IMR-90 (cell line): ENCODE measurements around the gene GALNT12. TPM values are rescaled to one million over a fixed set of nuclear protein-coding genes. Genes with fewer than 3 reads are reported as not detected.

Source experiments
- ATAC-seq: fragments of 200-7000 bp; cut with Tn5 transposase; 2 replicates; pipeline ENCODE4 v1.9.1; 2020; ENCODE audit warnings: low read depth, mild to moderate bottlenecking, moderate library complexity
- BruUV-seq: library from RNA; stranded (reverse); fragments of 400-500 nt; replicated peaks from 2 replicates; lab custom pipeline; 2021; lab: Mats Ljungman, UMichigan
- CTCF ChIA-PET: fragments of 300-600 bp; formaldehyde crosslinking; extraction: SDS; loops from one replicate; lab custom pipeline; 2021; ENCODE audit warnings: antibody characterized with exemption; lab: Yijun Ruan, JAX
- POLR2A ChIA-PET: fragments of 300-600 bp; sonication (Branson Sonifier 250); formaldehyde crosslinking; loops from one replicate; lab custom pipeline; 2022; ENCODE audit warnings: antibody characterized with exemption; ENCODE audit not compliant: unreplicated experiment; lab: Charles Lee
- DNase-seq: peaks from one replicate; pipeline ENCODE4 v3.0.0; 2013
- H2AFZ ChIP-seq: replicated peaks from 2 replicates; pipeline ENCODE3; 2013; ENCODE audit warnings: low read length, mild to moderate bottlenecking; ENCODE audit not compliant: poor library complexity
- H2AK5ac ChIP-seq: 2 replicates; pipeline ENCODE4 v1.6.1; 2013; ENCODE audit warnings: low read depth, low read length, inconsistent platforms
- H2AK9ac ChIP-seq: replicated peaks from 2 replicates; pipeline ENCODE3; 2013; ENCODE audit warnings: mild to moderate bottlenecking, low read depth, low read length, moderate library complexity; ENCODE audit not compliant: poor library complexity
- H2BK120ac ChIP-seq: 2 replicates; pipeline ENCODE4 v1.6.1; 2013; ENCODE audit warnings: low read depth, low read length, inconsistent platforms
- H2BK15ac ChIP-seq: 3 replicates; pipeline ENCODE4 v1.6.1; 2013; ENCODE audit warnings: low read depth, low read length, inconsistent platforms
- H2BK20ac ChIP-seq: 2 replicates; pipeline ENCODE4 v1.6.1; 2013; ENCODE audit warnings: low read depth, mild to moderate bottlenecking, inconsistent platforms, low read length, moderate library complexity
- H2BK5ac ChIP-seq: 2 replicates; pipeline ENCODE4 v1.6.1; 2013; ENCODE audit warnings: mild to moderate bottlenecking, low read depth, low read length, inconsistent platforms; ENCODE audit not compliant: poor library complexity, severe bottlenecking
- H3K14ac ChIP-seq: replicated peaks from 2 replicates; pipeline ENCODE4 v1.6.1; 2013; ENCODE audit warnings: low read depth, low read length, inconsistent platforms
- H3K18ac ChIP-seq: 2 replicates; pipeline ENCODE4 v1.6.1; 2013; ENCODE audit warnings: low read depth, low read length, control low read depth
- H3K23ac ChIP-seq: 2 replicates; pipeline ENCODE4 v1.6.1; 2013; ENCODE audit warnings: low read depth, low read length, inconsistent platforms
- H3K27ac ChIP-seq: 2 replicates; pipeline ENCODE4 v1.5.1; 2013; ENCODE audit warnings: mild to moderate bottlenecking, control low read depth, low read length; ENCODE audit not compliant: insufficient read depth
- H3K27me3 ChIP-seq: 2 replicates; pipeline ENCODE4 v1.6.1; 2013; ENCODE audit warnings: low read length; ENCODE audit not compliant: control insufficient read depth, insufficient read depth
- H3K36me3 ChIP-seq: 2 replicates; pipeline ENCODE4 v1.6.1; 2013; ENCODE audit warnings: low read length, mixed read lengths; ENCODE audit not compliant: control insufficient read depth, insufficient read depth
- H3K4ac ChIP-seq: 2 replicates; pipeline ENCODE4 v1.6.1; 2013; ENCODE audit warnings: low read depth, low read length, inconsistent platforms
- H3K4me1 ChIP-seq: 2 replicates; pipeline ENCODE4 v1.6.1; 2013; ENCODE audit warnings: low read length, mixed read lengths; ENCODE audit not compliant: control insufficient read depth, insufficient read depth
- H3K4me2 ChIP-seq: 2 replicates; pipeline ENCODE4 v1.6.1; 2013; ENCODE audit warnings: low read depth, mild to moderate bottlenecking, control low read depth, low read length, moderate library complexity
- H3K4me3 ChIP-seq: 2 replicates; pipeline ENCODE4 v1.5.1; 2013; ENCODE audit warnings: low read depth, mild to moderate bottlenecking, control low read depth, low read length, moderate library complexity; ENCODE audit not compliant: insufficient read depth
- H3K56ac ChIP-seq: 2 replicates; pipeline ENCODE4 v1.6.1; 2013; ENCODE audit warnings: low read length, inconsistent platforms; ENCODE audit not compliant: insufficient read depth; ENCODE audit errors: extremely low read depth
- H3K79me1 ChIP-seq, 2 experiments: 2 replicates each; pipeline ENCODE4 v1.6.1; 2013; ENCODE audit warnings: low read length in 2 of 2, inconsistent platforms in 1 of 2, low read depth in 1 of 2
- H3K9ac ChIP-seq: 2 replicates; pipeline ENCODE4 v1.6.1; 2013; ENCODE audit warnings: low read depth, low read length, control low read depth
- H3K9me1 ChIP-seq: 2 replicates; pipeline ENCODE4 v1.6.1; 2013; ENCODE audit warnings: low read length, inconsistent platforms; ENCODE audit not compliant: insufficient read depth
- H3K9me3 ChIP-seq: 2 replicates; pipeline ENCODE4 v1.6.1; 2013; ENCODE audit warnings: low read length; ENCODE audit not compliant: control insufficient read depth, insufficient read depth
- H4K20me1 ChIP-seq: 2 replicates; pipeline ENCODE4 v1.6.1; 2013; ENCODE audit warnings: low read length, inconsistent platforms; ENCODE audit not compliant: insufficient read depth
- H4K5ac ChIP-seq: 2 replicates; pipeline ENCODE4 v1.6.1; 2013; ENCODE audit warnings: mild to moderate bottlenecking, low read depth, low read length, control low read depth
- H4K8ac ChIP-seq, 2 experiments: 2 replicates each; pipeline ENCODE4 v1.6.1; 2013; ENCODE audit warnings: low read depth in 2 of 2, low read length in 2 of 2, control low read depth in 1 of 2, inconsistent platforms in 1 of 2
- H4K91ac ChIP-seq: 2 replicates; pipeline ENCODE4 v1.6.1; 2013; ENCODE audit warnings: low read depth, low read length, inconsistent platforms; ENCODE audit not compliant: insufficient read depth
- FOS ChIP-seq: fragments of 150-350 bp; IDR thresholded peaks from 2 replicates; pipeline ENCODE4 v1.6.1; 2016; ENCODE audit warnings: low read depth, low read length
- POLR2A ChIP-seq: IDR thresholded peaks from 2 replicates; pipeline ENCODE4 v1.6.1; 2012; ENCODE audit warnings: mild to moderate bottlenecking, low read depth, low read length
- RCOR1 ChIP-seq: IDR thresholded peaks from 2 replicates; pipeline ENCODE4 v1.6.1; 2012; ENCODE audit warnings: mild to moderate bottlenecking, low read length, improper control_type of control experiment; ENCODE audit not compliant: insufficient replicate concordance
- WGBS, 2 experiments: methylation state at CpG; one replicate each; pipeline versions ENCODE4 v1.1.5 to v1.1.7; 2013; ENCODE audit warnings: missing lambda C conversion rate in 2 of 2; ENCODE audit not compliant: insufficient read length in 1 of 2; ENCODE audit errors: extremely low coverage in 2 of 2; 5-methylcytosine and 5-hydroxymethylcytosine counted together
- dilution Hi-C: fragments of 300-500 bp; cut with HindIII; formaldehyde crosslinking; loops from one replicate; pipeline ENCODE4 v1.14.3; 2018; ENCODE audit warnings: low sequenced_read_pairs; ENCODE audit not compliant: unreplicated experiment
- in situ Hi-C: fragments of 300-500 bp; cut with MboI; formaldehyde crosslinking; loops from 3 replicates; pipeline ENCODE4 v1.14.3; 2019; ENCODE audit warnings: low sequenced_read_pairs, inconsistent platforms, mixed read lengths
- intact Hi-C: fragments of 100-400 bp; cut with micrococcal nuclease; formaldehyde crosslinking; loops from 2 replicates; pipeline ENCODE4 v1.10.0; 2022
- polyA plus RNA-seq, 3 experiments: library from polyadenylated mRNA; depleted of rRNA; stranded (reverse); fragments of >200 nt; gene quantifications; 2 replicates each; pipeline ENCODE4 v1.2.3, GENCODE V29; 2012; ENCODE audit warnings: low replicate concordance in 1 of 3
- total RNA-seq: library from RNA; depleted of rRNA; stranded (reverse); fragments of >200 nt; gene quantifications from 2 replicates; pipeline ENCODE4 v1.2.3, GENCODE V29; 2012

Gene GALNT12
- total and polyA plus RNA-seq, 2 of the 4 experiments (the other 2 are of a cell fraction): 2.3 to 2.5 TPM

DNA sequence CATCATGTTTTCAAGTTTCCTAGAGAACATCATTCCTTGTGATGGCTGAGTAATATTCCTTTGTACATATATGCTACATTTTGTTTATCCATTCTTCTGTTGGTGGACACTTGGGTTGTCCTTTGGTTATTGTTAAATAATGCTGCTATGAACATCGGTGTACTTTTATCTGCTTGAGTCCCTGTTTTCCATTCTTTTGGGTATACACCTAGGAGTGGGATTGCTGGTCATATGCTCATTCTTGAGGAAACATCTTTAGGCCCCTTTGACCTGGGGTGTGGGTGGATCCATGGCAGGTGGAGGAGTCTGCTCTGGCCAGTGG is 25.3 kb downstream of the GALNT12 start:
- H3K27me3 ChIP-seq: no peaks in the 10 kb centered on the region; the same call in 1 of the 2 replicates
- no peaks in the 10 kb centered on the region for H3K9me1 ChIP-seq
- no peak overlapping the region for H2AK9ac ChIP-seq
- H3K9me3 ChIP-seq: no peaks in the 10 kb centered on the region
- H3K18ac ChIP-seq: no peak overlapping the region
- no peak overlapping the region for H4K91ac ChIP-seq
- in situ Hi-C loops: no loop called here
- H2BK120ac ChIP-seq: no peak overlapping the region
- intact Hi-C loops: no loop called here
- no peak overlapping the region for H3K56ac ChIP-seq
- H4K5ac ChIP-seq: no peak overlapping the region
- TF ChIP-seq FOS (no peak), POLR2A (no peak), RCOR1 (no peak)
- no peak overlapping the region for H3K4me2 ChIP-seq
- no peak overlapping the region for H2BK20ac ChIP-seq
- peak overlapping the region; percentile 3 for H2AFZ ChIP-seq
- no peak overlapping the region for H3K4ac ChIP-seq
- POLR2A ChIA-PET: no interaction called here
- dilution Hi-C loops: loop anchor here (25.0 kb wide), 1 partner anchor 305 kb away; no protein-coding TSS in a partner anchor
- H2BK15ac ChIP-seq: no peak overlapping the region
- no CpG with 5 or more reads among the region's 1 CpG for WGBS, 2 experiments
- DNase-seq: no peak
- no peak overlapping the region for H3K4me3 ChIP-seq
- H3K4me1 ChIP-seq: no peaks in the 10 kb centered on the region
- H3K27ac ChIP-seq: no peak overlapping the region
- no peaks in the 10 kb centered on the region for H3K36me3 ChIP-seq
- H2BK5ac ChIP-seq: no peak overlapping the region
- H4K20me1 ChIP-seq: no peaks in the 10 kb centered on the region; the same call in 1 of the 2 replicates
- CTCF ChIA-PET: no interaction called here
- H3K9ac ChIP-seq: no peak overlapping the region
- BruUV-seq: no TSS peak
- H2AK5ac ChIP-seq: no peak overlapping the region
- no peaks in the 10 kb centered on the region for H3K79me1 ChIP-seq
- H3K23ac ChIP-seq: no peak overlapping the region
- H3K14ac ChIP-seq: no peak overlapping the region
- ATAC-seq: no peak
- no peak overlapping the region for H4K8ac ChIP-seq
